SK-N-SH (cell line): ENCODE data around the gene GALNT17.

Experiments used
- CTCF ChIP-seq: fragments of 200-600 bp; sonication (generic); IDR thresholded peaks from 2 replicates; pipeline ENCODE4 v1.6.1; 2017; ENCODE audit warnings: antibody characterized with exemption, mild to moderate bottlenecking, moderate library complexity
- GABPA ChIP-seq: IDR thresholded peaks from 2 replicates; pipeline ENCODE4 v1.4.0; 2012; ENCODE audit warnings: low read depth, mild to moderate bottlenecking
- JUND ChIP-seq: IDR thresholded peaks from 2 replicates; pipeline ENCODE4 v1.4.0; 2012
- POLR2AphosphoS5 ChIP-seq: IDR thresholded peaks from 2 replicates; pipeline ENCODE4 v1.6.1; 2012; ENCODE audit warnings: low read depth, low read length
- RAD21 ChIP-seq: IDR thresholded peaks from 2 replicates; pipeline ENCODE4 v1.6.1; 2012; ENCODE audit warnings: mild to moderate bottlenecking, low read length
- TF ChIP-seq, protein P1 (sequence below): IDR thresholded peaks from 2 replicates; pipeline ENCODE4 v1.6.1; 2012; ENCODE audit warnings: mild to moderate bottlenecking, low read depth, low read length, moderate library complexity
- TF ChIP-seq, protein P2 (sequence below): fragments of 150-350 bp; IDR thresholded peaks from 2 replicates; pipeline ENCODE4 v1.6.1; 2017; ENCODE audit warnings: antibody characterized with exemption, low read length, low read depth, borderline replicate concordance
- TF ChIP-seq, protein P3 (sequence below): IDR thresholded peaks from 2 replicates; pipeline ENCODE4; 2012

DNA sequence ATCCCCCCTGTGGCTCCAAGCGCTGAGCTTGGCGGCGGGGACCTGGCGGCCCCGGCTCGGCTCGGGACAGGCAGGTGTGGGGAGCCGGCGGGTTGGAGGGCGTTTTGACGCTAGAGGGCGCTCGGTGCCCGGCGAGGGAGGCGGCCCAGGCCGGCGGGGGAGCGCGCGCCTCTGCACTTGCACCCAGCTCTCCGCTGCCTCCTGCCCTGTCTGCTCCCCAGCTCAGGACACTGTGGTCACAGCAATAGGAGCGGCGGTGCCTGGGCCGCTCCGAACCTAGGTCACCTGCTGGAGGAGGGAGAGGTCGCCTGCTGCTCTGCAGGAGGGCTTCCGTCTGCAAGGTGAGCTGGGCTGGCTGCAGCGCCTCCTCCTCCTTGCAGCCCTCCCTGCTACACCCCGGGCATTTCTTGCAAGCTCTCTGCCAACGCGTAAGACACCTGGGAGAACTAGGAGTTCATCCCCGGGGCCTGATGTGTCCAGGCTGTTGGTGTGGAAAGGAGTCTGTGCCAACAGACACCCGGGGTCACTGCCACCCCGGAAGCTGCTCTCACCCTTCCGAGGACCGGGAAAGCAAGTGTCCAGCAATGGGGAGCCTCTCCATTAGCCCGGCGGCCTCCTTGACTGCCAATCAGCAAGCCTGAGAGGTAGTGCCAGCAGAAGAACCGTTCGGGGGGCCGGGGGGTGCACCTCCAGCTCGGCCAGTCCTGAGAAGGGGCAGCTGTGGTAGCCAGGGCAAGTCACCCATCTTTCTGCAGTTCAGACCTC is 620.4 kb downstream of the GALNT17 start:
- peak; percentile 70 for TF ChIP-seq CTCF
- no peak for TF ChIP-seq GABPA
- TF ChIP-seq POLR2AphosphoS5 = no peak
- TF ChIP-seq JUND = no peak
- TF ChIP-seq, protein P1, sequence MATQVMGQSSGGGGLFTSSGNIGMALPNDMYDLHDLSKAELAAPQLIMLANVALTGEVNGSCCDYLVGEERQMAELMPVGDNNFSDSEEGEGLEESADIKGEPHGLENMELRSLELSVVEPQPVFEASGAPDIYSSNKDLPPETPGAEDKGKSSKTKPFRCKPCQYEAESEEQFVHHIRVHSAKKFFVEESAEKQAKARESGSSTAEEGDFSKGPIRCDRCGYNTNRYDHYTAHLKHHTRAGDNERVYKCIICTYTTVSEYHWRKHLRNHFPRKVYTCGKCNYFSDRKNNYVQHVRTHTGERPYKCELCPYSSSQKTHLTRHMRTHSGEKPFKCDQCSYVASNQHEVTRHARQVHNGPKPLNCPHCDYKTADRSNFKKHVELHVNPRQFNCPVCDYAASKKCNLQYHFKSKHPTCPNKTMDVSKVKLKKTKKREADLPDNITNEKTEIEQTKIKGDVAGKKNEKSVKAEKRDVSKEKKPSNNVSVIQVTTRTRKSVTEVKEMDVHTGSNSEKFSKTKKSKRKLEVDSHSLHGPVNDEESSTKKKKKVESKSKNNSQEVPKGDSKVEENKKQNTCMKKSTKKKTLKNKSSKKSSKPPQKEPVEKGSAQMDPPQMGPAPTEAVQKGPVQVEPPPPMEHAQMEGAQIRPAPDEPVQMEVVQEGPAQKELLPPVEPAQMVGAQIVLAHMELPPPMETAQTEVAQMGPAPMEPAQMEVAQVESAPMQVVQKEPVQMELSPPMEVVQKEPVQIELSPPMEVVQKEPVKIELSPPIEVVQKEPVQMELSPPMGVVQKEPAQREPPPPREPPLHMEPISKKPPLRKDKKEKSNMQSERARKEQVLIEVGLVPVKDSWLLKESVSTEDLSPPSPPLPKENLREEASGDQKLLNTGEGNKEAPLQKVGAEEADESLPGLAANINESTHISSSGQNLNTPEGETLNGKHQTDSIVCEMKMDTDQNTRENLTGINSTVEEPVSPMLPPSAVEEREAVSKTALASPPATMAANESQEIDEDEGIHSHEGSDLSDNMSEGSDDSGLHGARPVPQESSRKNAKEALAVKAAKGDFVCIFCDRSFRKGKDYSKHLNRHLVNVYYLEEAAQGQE = no peak
- TF ChIP-seq RAD21 = peak; percentile 73
- TF ChIP-seq, protein P2, sequence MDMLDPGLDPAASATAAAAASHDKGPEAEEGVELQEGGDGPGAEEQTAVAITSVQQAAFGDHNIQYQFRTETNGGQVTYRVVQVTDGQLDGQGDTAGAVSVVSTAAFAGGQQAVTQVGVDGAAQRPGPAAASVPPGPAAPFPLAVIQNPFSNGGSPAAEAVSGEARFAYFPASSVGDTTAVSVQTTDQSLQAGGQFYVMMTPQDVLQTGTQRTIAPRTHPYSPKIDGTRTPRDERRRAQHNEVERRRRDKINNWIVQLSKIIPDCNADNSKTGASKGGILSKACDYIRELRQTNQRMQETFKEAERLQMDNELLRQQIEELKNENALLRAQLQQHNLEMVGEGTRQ = no peak
- TF ChIP-seq, protein P3, sequence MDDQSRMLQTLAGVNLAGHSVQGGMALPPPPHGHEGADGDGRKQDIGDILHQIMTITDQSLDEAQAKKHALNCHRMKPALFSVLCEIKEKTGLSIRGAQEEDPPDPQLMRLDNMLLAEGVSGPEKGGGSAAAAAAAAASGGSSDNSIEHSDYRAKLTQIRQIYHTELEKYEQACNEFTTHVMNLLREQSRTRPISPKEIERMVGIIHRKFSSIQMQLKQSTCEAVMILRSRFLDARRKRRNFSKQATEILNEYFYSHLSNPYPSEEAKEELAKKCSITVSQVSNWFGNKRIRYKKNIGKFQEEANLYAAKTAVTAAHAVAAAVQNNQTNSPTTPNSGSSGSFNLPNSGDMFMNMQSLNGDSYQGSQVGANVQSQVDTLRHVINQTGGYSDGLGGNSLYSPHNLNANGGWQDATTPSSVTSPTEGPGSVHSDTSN = no peak
